HAP-1 (cell line): ENCODE measurements around the gene TNP2.
A peak's percentile ranks its signal among the peaks of the same experiment; 100 is the strongest.

ENCODE experiments used
- DNase-seq, 2 experiments: peaks; one replicate each; pipeline ENCODE4 v3.0.0-alpha.2; 2016 to 2020; ENCODE audit warnings: low spot score in 2 of 2
- H3K27me3 ChIP-seq: fragments of 250-450 bp; sonication (Bioruptor Pico); 2 replicates; pipeline ENCODE4 v1.5.1; 2020; ENCODE audit warnings: low read depth, mild to moderate bottlenecking, moderate library complexity
- H3K36me3 ChIP-seq: fragments of 250-450 bp; sonication (Bioruptor Pico); replicated peaks from 2 replicates; pipeline ENCODE4 v1.5.1; 2020; ENCODE audit warnings: mild to moderate bottlenecking
- H3K4me1 ChIP-seq: fragments of 250-450 bp; sonication (Bioruptor Pico); 2 replicates; pipeline ENCODE4 v1.5.1; 2020; ENCODE audit warnings: mild to moderate bottlenecking
- H3K4me3 ChIP-seq: fragments of 250-450 bp; sonication (Bioruptor Pico); 2 replicates; pipeline ENCODE4 v1.5.1; 2020; ENCODE audit warnings: mild to moderate bottlenecking, moderate library complexity
- H3K9me3 ChIP-seq: fragments of 250-450 bp; sonication (Bioruptor Pico); 2 replicates; pipeline ENCODE4 v1.5.1; 2020; ENCODE audit warnings: mild to moderate bottlenecking, moderate library complexity
- in situ Hi-C: fragments of 300-500 bp; cut with MboI; formaldehyde crosslinking; loops from 3 replicates; pipeline ENCODE4 v1.14.3; 2020; ENCODE audit warnings: low sequenced_read_pairs, inconsistent platforms, mixed read lengths

TNP2 gene

GRCh38 chr16:11268921-11269375, at the start of gene TNP2:
Gene TNP2 (minus strand): TSS chr16:11269325. CDS start chr16:11269262, 63 bp downstream.
- Histone ChIP-seq H3K4me1 (no peaks in the 10 kb centered on the region), H3K9me3 (no peaks in the 10 kb centered on the region), H3K4me3 (no peak within 1 kb of the TSS), H3K36me3 (no peaks in the 10 kb centered on the region), H3K27me3 (no peaks in the 10 kb centered on the region)
- in situ Hi-C loops: no loop called here
- DNase-seq: no peak

GRCh38 chr16:11318817-11319216, 49.7 kb upstream of the TNP2 start:
- in situ Hi-C loops: no loop called here
- Histone ChIP-seq H3K36me3 (no peaks in the 10 kb centered on the region), H3K4me1 (peaks cover 12% of the 10 kb centered on the region), H3K4me3 (no peak overlapping the region), H3K9me3 (no peaks in the 10 kb centered on the region), H3K27me3 (no peaks in the 10 kb centered on the region)
- no peak for DNase-seq

DNA sequence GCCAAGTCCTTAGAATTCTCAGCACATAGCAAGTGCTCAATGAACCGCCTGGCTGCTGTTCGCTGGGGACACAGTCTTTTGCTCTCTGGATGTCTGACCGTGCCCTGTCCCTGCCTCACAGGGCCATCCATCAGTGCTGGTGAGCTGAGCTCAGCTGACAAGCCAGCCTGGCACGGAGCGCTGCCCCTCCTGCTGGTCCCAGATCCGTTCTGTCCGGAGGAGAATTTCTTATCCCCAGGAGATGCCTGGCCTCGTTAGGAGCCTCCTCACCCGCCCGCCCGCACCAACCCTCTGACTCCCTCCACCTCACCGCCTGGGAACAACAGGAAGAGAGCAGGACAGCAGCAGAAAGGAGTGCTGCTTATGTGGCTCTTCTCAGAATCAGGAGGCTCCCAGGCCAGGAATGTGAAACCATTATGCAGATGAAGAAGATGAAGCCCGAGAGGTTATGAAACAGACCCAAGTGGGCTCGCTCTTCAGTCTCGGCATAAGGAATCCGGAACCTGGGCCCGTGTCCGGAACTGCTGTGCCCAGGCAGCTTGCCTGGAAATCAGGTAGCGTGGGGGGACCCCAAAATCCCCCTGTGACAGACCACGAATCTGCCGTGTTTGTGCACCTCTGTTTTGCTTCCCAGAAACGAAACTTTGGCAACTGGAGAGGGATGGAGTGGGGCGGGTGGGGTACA, 47.3 kb upstream of the TNP2 start:
- no peaks in the 10 kb centered on the region for H3K9me3 ChIP-seq
- in situ Hi-C loops: no loop called here
- H3K36me3 ChIP-seq: no peaks in the 10 kb centered on the region
- no peak overlapping the region for H3K4me3 ChIP-seq
- H3K4me1 ChIP-seq: peaks cover 28% of the 10 kb centered on the region
- no peaks in the 10 kb centered on the region for H3K27me3 ChIP-seq
- no peak for DNase-seq

- Histone ChIP-seq H3K9me3 (no peaks in the 10 kb centered on the region), H3K27me3 (no peaks in the 10 kb centered on the region), H3K4me1 (peaks cover 31% of the 10 kb centered on the region), H3K36me3 (no peaks in the 10 kb centered on the region), H3K4me3 (no peak overlapping the region)
- peak in 1 of 2 experiments; percentile 41 for DNase-seq
- in situ Hi-C loops: no loop called here
These were observed 46.4 kb upstream of the TNP2 start for GRCh38 chr16:11315510-11315909.

- no peak overlapping the region for H3K4me3 ChIP-seq
- H3K9me3 ChIP-seq: no peaks in the 10 kb centered on the region
- no peak for DNase-seq
- no peaks in the 10 kb centered on the region for H3K36me3 ChIP-seq
- H3K27me3 ChIP-seq: no peaks in the 10 kb centered on the region
- in situ Hi-C loops: no loop called here
- peaks cover 31% of the 10 kb centered on the region for H3K4me1 ChIP-seq
These were observed 45.3 kb upstream of the TNP2 start for GRCh38 chr16:11314309-11314894.

DNA sequence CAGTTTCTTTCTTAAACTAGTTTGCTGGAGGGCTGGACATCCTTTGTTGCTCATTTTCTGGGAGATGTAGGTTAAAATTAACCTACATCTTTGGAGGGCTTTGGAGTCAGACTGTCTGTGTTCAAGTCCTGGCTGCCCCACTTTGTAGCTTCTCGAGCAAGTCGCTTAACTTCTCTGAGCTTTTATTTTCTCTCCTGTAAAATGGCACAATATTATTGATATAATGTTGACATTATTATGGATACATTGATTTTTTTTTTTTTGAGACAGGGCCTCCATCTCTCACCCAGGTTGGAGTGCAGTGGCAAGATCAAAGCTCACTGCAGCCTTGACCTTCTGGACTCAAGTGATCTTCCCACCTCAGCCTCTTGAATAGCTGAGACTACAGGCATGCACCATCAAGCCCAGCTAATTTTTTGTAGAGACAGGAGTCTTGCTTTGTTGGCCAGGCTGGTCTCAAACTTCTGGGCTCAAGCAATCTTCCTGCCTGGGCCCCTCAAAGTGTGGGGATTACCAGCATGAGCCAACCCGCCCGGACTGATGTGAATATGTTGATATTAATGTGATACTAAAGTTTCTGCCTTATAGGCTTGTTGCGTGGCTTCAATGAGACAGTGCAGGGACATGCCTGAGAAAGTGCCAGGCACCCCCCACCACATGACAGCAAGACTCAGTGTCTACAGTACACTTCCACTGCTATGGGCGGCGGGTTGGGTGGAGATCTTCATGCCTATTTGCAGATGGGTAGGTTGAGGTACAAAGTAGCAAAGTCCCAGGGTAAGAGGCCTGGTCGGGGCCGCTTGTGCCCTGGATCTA, 44.6 kb upstream of the TNP2 start:
- Histone ChIP-seq H3K4me1 (peaks cover 31% of the 10 kb centered on the region), H3K4me3 (no peak overlapping the region)
- in situ Hi-C loops: no loop called here

DNA sequence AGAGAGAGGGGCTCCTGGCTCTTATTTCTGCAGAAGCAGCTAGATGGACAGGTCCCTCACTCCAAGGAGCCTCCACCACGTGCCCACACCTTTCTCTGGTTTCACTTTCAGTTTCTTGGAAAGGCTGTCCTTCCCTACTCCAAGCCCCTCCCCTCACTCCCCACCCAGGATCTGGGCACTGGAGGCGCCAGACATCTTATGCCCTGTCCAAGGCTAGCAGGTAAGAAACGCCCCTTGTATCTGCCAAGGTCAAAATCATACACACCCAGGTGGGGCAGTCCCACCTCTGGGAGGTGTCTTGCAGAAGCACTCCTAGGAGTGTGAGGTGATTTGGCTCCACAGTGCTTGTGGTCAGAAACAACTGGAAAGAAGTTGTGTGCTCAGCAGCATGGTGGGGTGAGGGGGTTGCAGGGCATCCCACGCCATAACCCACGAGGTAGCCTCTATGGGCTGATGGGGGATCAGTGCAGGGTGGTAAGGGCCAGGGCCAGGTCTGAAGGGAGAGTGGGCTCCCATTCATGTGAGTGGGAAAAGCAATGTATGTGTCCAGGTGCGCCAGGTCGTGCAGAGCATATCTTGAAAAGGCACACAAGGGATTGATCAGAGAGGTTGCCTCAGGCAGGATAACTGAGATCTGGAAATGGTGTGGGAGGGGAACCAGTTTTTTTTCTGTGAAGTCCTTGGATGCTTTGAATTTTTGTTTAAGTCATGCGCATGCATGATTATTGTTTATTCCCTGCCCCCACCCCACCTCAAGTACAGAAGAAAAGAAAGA, 43.8 kb upstream of the TNP2 start:
- Histone ChIP-seq H3K36me3 (no peaks in the 10 kb centered on the region), H3K4me3 (peak overlapping the region; percentile 10), H3K27me3 (no peaks in the 10 kb centered on the region), H3K4me1 (peaks cover 31% of the 10 kb centered on the region), H3K9me3 (no peaks in the 10 kb centered on the region)
- in situ Hi-C loops: no loop called here
- peak; percentile 70 to 76 for DNase-seq

More for the DNA sequence above, 44.6 kb upstream of the TNP2 start:
- H3K27me3 ChIP-seq: no peaks in the 10 kb centered on the region
- DNase-seq: no peak
- H3K36me3 ChIP-seq: no peaks in the 10 kb centered on the region
- no peaks in the 10 kb centered on the region for H3K9me3 ChIP-seq

DNA sequence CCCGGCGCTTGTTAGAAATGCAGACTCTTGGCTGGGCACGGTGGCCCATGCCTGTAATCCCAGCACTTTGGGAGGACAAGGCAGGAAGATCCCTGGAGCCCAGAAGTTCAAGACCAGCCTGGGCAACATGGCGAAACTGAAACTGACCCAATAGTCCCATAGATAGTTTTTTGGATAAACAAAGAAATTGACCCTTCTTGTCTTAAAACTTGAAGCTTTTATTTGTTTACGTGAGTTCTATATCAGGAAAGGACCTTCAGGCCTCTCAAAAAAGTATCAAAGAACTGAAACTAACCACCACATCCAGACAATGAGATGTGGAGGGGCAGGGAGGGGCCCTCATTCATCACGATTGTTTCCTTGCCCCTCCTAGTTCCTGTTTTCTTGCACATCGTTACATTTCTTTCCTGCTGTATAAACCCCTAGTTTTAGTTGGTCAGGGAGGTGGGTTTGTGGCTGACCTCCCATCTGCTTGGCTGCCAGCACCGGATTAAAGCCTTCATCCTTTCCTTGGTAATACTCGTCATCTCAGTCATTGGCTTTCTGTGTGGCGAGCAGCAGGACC, 42.0 kb upstream of the TNP2 start:
- H3K27me3 ChIP-seq: no peaks in the 10 kb centered on the region
- no peaks in the 10 kb centered on the region for H3K36me3 ChIP-seq
- in situ Hi-C loops: no loop called here
- H3K4me3 ChIP-seq: no peak overlapping the region
- no peak for DNase-seq
- H3K9me3 ChIP-seq: no peaks in the 10 kb centered on the region
- peaks cover 31% of the 10 kb centered on the region for H3K4me1 ChIP-seq

- Histone ChIP-seq H3K4me3 (no peak overlapping the region), H3K36me3 (no peaks in the 10 kb centered on the region), H3K27me3 (no peaks in the 10 kb centered on the region), H3K9me3 (no peaks in the 10 kb centered on the region), H3K4me1 (peaks cover 29% of the 10 kb centered on the region)
- no peak for DNase-seq
- in situ Hi-C loops: no loop called here
These were observed 41.5 kb upstream of the TNP2 start for GRCh38 chr16:11310634-11310977.

- Histone ChIP-seq H3K9me3 (no peaks in the 10 kb centered on the region), H3K4me1 (peaks cover 26% of the 10 kb centered on the region), H3K4me3 (no peak overlapping the region), H3K27me3 (no peaks in the 10 kb centered on the region), H3K36me3 (no peaks in the 10 kb centered on the region)
- in situ Hi-C loops: no loop called here
- DNase-seq: no peak
These were observed 40.9 kb upstream of the TNP2 start for GRCh38 chr16:11309895-11310633.

DNA sequence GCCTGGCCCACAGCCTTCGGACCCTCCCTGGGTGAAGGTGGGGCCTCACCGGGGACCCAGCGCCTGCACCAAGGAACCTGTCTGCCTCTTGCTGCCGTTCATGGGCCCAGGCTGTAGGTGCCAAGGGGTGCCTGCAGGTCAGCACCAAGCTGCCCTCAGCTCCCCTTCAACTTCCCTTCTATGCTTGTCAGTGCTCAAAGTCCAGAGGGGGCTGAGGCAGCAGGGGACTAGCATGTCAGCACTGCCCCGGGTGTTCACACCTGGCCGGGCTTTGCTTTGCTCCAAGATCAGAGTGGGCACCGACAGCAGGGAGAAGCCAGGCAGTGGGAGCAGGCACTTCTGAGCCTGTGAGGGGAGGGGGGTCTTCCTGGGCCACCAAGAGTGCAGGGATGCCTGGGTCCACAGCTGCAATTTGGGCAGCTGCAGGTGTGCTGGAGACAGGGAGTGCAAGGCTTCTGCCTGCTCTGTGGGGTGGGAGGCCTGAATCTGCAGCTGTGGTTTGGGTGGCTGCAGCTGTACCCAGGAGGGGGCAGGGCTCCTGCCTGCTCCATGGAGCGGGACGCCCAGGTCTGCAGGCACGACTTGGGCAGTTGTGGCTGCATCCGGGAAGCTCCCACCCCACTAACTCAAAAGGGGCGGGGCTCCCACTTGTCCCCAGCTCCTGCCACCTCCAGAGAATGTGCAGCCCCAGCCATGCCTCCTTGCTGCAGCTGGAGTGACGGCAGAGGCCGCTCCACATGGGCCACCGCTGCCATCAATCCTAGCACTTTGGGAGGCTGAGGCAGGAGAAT, 39.6 kb upstream of the TNP2 start:
- H3K4me1 ChIP-seq: peaks cover 17% of the 10 kb centered on the region
- peak in 1 of 2 experiments; percentile 37 for DNase-seq
- in situ Hi-C loops: no loop called here
- no peaks in the 10 kb centered on the region for H3K36me3 ChIP-seq
- H3K27me3 ChIP-seq: no peaks in the 10 kb centered on the region
- H3K9me3 ChIP-seq: no peaks in the 10 kb centered on the region
- H3K4me3 ChIP-seq: no peak overlapping the region
